Measurements from ENCODE around the gene COL8A1. TPM values are rescaled to one million over a fixed set of nuclear protein-coding genes. Genes with fewer than 3 reads are reported as not detected.

The COL8A1 gene
- total RNA-seq, 1 experiment from 2014 or later = 0.07 TPM

DNA sequence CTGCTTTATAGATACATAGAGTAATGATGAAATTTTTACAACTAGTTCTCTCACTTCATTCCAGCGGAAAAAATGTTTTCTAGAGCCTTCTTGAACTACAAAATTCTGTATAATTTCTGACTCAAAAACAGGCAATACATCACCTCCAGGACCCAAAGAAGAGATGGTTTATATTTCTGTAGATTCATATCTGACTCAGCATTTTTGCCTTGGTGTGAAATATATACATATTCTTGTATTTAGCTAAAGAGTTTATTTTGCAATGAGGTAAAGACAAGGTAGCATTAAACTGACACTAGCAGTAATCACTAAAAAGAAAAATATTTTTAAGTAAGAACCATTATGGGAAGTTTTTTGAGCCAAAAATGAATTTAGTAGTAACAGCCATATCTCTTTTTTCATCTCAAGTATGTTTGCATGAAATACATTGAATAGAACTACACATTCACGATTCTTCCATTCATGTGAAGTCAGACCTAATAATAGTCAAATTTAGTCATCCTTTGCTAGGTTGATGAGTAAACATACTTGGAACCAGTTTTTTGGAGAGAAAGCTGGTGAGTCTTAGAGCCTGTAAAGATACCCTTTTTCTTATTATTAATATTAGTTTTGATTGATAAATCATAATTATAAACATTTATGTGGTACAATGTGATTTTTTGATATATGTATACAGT lies 31.6 kb downstream of the COL8A1 start:
- intact Hi-C loops (cut with micrococcal nuclease) = no loop called here

More for the DNA sequence above, 31.6 kb downstream of the COL8A1 start:
- Histone ChIP-seq H4K20me1 (ENCODE audit: insufficient read depth) (no peaks in the 10 kb centered on the region), H3K36me3 (ENCODE audit: control insufficient read depth in 1 of 2, insufficient read depth in 2 of 2, low read length in 2 of 2) (no peaks in the 10 kb centered on the region), H3K4me2 (ENCODE audit: low read length) (no peak overlapping the region), H3K27ac (ENCODE audit: low read depth, low read length) (no peak overlapping the region), H3K27me3 (ENCODE audit: insufficient read depth, low read length) (peaks cover 76% of the 10 kb centered on the region), H3K9ac (ENCODE audit: low read length) (no peak overlapping the region), H3K4me1 (ENCODE audit: control insufficient read depth in 1 of 2, insufficient read depth in 2 of 2, low read length in 2 of 2) (no peaks in the 10 kb centered on the region), H3K79me2 (ENCODE audit: insufficient read depth, low read length) (no peaks in the 10 kb centered on the region), H3K9me2 (ENCODE audit: insufficient read depth) (no peaks in the 10 kb centered on the region), H3K4me3 (replicated peaks in 1 of 2; ENCODE audit: low read depth in 1 of 2, low read length in 2 of 2) (no peak overlapping the region), H3K9me3 (ENCODE audit: control insufficient read depth in 1 of 2, insufficient read depth in 1 of 2, low read depth in 1 of 2, low read length in 2 of 2) (no peaks in the 10 kb centered on the region), H2AFZ (ENCODE audit: low read depth, low read length, poor library complexity, severe bottlenecking) (no peak overlapping the region)
- ATAC-seq (no peak), DNase-seq (ENCODE audit: low read depth, low spot score) (no peak)
- no peak for TF ChIP-seq POLR2AphosphoS5 (IDR thresholded peaks at IDR 0.05; ENCODE audit: low read depth, low read length)
- no peak for TF ChIP-seq TCF7L2 (IDR thresholded peaks at IDR 0.05; ENCODE audit: borderline replicate concordance, extremely low read depth, insufficient read depth, insufficient read length)
- TF ChIP-seq, protein P1, sequence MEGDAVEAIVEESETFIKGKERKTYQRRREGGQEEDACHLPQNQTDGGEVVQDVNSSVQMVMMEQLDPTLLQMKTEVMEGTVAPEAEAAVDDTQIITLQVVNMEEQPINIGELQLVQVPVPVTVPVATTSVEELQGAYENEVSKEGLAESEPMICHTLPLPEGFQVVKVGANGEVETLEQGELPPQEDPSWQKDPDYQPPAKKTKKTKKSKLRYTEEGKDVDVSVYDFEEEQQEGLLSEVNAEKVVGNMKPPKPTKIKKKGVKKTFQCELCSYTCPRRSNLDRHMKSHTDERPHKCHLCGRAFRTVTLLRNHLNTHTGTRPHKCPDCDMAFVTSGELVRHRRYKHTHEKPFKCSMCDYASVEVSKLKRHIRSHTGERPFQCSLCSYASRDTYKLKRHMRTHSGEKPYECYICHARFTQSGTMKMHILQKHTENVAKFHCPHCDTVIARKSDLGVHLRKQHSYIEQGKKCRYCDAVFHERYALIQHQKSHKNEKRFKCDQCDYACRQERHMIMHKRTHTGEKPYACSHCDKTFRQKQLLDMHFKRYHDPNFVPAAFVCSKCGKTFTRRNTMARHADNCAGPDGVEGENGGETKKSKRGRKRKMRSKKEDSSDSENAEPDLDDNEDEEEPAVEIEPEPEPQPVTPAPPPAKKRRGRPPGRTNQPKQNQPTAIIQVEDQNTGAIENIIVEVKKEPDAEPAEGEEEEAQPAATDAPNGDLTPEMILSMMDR (IDR thresholded peaks at IDR 0.05 in 2 of 3, conservative IDR thresholded peaks at IDR 0.05 in 1 of 3; ENCODE audit: borderline replicate concordance in 1 of 3, insufficient read depth in 1 of 3, low read depth in 2 of 3, low read length in 2 of 3) = no peak
- no peak for TF ChIP-seq ELF1 (IDR thresholded peaks at IDR 0.05; ENCODE audit: borderline replicate concordance, low read depth)
- no peak for TF ChIP-seq YY1 (IDR thresholded peaks at IDR 0.05; ENCODE audit: extremely low read depth, insufficient replicate concordance, low read depth, low read length)
- no peak for TF ChIP-seq EGR1 (IDR thresholded peaks at IDR 0.05; ENCODE audit: low read depth)
- TF ChIP-seq FOSL1 (IDR thresholded peaks at IDR 0.05; ENCODE audit: low read depth) = no peak
- no peak for TF ChIP-seq EZH2 (IDR thresholded peaks at IDR 0.05)
- TF ChIP-seq, protein P2, sequence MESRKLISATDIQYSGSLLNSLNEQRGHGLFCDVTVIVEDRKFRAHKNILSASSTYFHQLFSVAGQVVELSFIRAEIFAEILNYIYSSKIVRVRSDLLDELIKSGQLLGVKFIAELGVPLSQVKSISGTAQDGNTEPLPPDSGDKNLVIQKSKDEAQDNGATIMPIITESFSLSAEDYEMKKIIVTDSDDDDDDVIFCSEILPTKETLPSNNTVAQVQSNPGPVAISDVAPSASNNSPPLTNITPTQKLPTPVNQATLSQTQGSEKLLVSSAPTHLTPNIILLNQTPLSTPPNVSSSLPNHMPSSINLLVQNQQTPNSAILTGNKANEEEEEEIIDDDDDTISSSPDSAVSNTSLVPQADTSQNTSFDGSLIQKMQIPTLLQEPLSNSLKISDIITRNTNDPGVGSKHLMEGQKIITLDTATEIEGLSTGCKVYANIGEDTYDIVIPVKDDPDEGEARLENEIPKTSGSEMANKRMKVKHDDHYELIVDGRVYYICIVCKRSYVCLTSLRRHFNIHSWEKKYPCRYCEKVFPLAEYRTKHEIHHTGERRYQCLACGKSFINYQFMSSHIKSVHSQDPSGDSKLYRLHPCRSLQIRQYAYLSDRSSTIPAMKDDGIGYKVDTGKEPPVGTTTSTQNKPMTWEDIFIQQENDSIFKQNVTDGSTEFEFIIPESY (IDR thresholded peaks at IDR 0.05; ENCODE audit: extremely low read depth, insufficient replicate concordance, low read length) = no peak
- no peak for TF ChIP-seq JUND (IDR thresholded peaks at IDR 0.05)
- TF ChIP-seq POLR2A (IDR thresholded peaks at IDR 0.05; ENCODE audit: borderline replicate concordance, extremely low read depth, insufficient read depth, insufficient read length) = no peak
- TF ChIP-seq, protein P3, sequence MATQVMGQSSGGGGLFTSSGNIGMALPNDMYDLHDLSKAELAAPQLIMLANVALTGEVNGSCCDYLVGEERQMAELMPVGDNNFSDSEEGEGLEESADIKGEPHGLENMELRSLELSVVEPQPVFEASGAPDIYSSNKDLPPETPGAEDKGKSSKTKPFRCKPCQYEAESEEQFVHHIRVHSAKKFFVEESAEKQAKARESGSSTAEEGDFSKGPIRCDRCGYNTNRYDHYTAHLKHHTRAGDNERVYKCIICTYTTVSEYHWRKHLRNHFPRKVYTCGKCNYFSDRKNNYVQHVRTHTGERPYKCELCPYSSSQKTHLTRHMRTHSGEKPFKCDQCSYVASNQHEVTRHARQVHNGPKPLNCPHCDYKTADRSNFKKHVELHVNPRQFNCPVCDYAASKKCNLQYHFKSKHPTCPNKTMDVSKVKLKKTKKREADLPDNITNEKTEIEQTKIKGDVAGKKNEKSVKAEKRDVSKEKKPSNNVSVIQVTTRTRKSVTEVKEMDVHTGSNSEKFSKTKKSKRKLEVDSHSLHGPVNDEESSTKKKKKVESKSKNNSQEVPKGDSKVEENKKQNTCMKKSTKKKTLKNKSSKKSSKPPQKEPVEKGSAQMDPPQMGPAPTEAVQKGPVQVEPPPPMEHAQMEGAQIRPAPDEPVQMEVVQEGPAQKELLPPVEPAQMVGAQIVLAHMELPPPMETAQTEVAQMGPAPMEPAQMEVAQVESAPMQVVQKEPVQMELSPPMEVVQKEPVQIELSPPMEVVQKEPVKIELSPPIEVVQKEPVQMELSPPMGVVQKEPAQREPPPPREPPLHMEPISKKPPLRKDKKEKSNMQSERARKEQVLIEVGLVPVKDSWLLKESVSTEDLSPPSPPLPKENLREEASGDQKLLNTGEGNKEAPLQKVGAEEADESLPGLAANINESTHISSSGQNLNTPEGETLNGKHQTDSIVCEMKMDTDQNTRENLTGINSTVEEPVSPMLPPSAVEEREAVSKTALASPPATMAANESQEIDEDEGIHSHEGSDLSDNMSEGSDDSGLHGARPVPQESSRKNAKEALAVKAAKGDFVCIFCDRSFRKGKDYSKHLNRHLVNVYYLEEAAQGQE (IDR thresholded peaks at IDR 0.05; ENCODE audit: low read depth) = no peak
- TF ChIP-seq SIN3A (IDR thresholded peaks at IDR 0.05; ENCODE audit: low read depth) = no peak
- no peak for TF ChIP-seq SP1 (IDR thresholded peaks at IDR 0.05; ENCODE audit: low read depth)
- no peak for TF ChIP-seq SRF (IDR thresholded peaks at IDR 0.05; ENCODE audit: low read depth)
- RAD21 ChIA-PET (ENCODE audit: low non-redundant PET in 1 of 2, low total read pairs in 2 of 2, uncharacterized antibody in 2 of 2, unreplicated experiment in 2 of 2) = no interaction called here
- CTCF ChIA-PET = no interaction called here
- no TSS peak for BruUV-seq (replicated peaks)
- POLR2A ChIA-PET = no interaction called here

Measured in HCT116 (cell line).